SK-N-SH treated with all-trans-retinoic acid at 6 μM for 48 hours (cell line): ENCODE results near the gene MEP1A.
"Not testable (repeated sequence)": the region's sequence is repeated elsewhere in the genome, so short reads cannot be mapped to it uniquely, and the experiment has no call there.

ENCODE experiments used
- ATAC-seq: fragments of 200-7000 bp; cut with Tn5 transposase; 3 replicates; pipeline ENCODE4 v1.9.1; 2020; ENCODE audit warnings: mild to moderate bottlenecking, moderate library complexity
- BACH2 ChIP-seq: fragments of 250-450 bp; sonication (Bioruptor Pico); IDR thresholded peaks from 2 replicates; pipeline ENCODE4 v1.9.0; 2021; ENCODE audit warnings: mild to moderate bottlenecking, borderline replicate concordance
- ESRRG ChIP-seq: fragments of 250-450 bp; sonication (Bioruptor Pico); IDR thresholded peaks from 2 replicates; pipeline ENCODE4 v1.6.1; 2021; ENCODE audit warnings: mild to moderate bottlenecking
- ISL1 ChIP-seq: fragments of 250-450 bp; sonication (Bioruptor Pico); IDR thresholded peaks from 2 replicates; pipeline ENCODE4 v2.1.2; 2022; ENCODE audit warnings: mild to moderate bottlenecking, moderate library complexity
- OSR1 ChIP-seq: fragments of 250-450 bp; sonication (Bioruptor Pico); IDR thresholded peaks from 2 replicates; pipeline ENCODE4 v1.8.0; 2022; ENCODE audit warnings: moderate library complexity, mild to moderate bottlenecking, inconsistent platforms
- ZC3H10 ChIP-seq: fragments of 250-450 bp; sonication (Bioruptor Pico); IDR thresholded peaks from 2 replicates; pipeline ENCODE4 v1.5.1; 2021; ENCODE audit warnings: mild to moderate bottlenecking, moderate library complexity
- ZFP30 ChIP-seq: fragments of 450-650 bp; formaldehyde crosslinking; IDR thresholded peaks from 2 replicates; pipeline ENCODE4 v1.5.0; 2022; ENCODE audit warnings: mild to moderate bottlenecking, moderate library complexity
- ZNF8 ChIP-seq: fragments of 450-650 bp; formaldehyde crosslinking; IDR thresholded peaks from 2 replicates; pipeline ENCODE4 v1.5.0; 2020; ENCODE audit warnings: mild to moderate bottlenecking, moderate library complexity
- TF ChIP-seq, protein P1 (sequence below): fragments of 250-450 bp; sonication (Bioruptor Pico); IDR thresholded peaks from 2 replicates; pipeline ENCODE4 v1.5.1; 2021; ENCODE audit warnings: mild to moderate bottlenecking, moderate library complexity
- TF ChIP-seq, protein P2 (sequence below): fragments of 250-450 bp; sonication (Bioruptor Pico); IDR thresholded peaks from 2 replicates; pipeline ENCODE4 v1.5.0; 2020; ENCODE audit warnings: mild to moderate bottlenecking, moderate library complexity
- TF ChIP-seq, protein P3 (sequence below): fragments of 250-450 bp; sonication (Bioruptor Pico); IDR thresholded peaks from 2 replicates; pipeline ENCODE4 v1.5.1; 2020; ENCODE audit warnings: low read depth, mild to moderate bottlenecking, moderate library complexity

The MEP1A gene, protein sequence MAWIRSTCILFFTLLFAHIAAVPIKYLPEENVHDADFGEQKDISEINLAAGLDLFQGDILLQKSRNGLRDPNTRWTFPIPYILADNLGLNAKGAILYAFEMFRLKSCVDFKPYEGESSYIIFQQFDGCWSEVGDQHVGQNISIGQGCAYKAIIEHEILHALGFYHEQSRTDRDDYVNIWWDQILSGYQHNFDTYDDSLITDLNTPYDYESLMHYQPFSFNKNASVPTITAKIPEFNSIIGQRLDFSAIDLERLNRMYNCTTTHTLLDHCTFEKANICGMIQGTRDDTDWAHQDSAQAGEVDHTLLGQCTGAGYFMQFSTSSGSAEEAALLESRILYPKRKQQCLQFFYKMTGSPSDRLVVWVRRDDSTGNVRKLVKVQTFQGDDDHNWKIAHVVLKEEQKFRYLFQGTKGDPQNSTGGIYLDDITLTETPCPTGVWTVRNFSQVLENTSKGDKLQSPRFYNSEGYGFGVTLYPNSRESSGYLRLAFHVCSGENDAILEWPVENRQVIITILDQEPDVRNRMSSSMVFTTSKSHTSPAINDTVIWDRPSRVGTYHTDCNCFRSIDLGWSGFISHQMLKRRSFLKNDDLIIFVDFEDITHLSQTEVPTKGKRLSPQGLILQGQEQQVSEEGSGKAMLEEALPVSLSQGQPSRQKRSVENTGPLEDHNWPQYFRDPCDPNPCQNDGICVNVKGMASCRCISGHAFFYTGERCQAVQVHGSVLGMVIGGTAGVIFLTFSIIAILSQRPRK

DNA sequence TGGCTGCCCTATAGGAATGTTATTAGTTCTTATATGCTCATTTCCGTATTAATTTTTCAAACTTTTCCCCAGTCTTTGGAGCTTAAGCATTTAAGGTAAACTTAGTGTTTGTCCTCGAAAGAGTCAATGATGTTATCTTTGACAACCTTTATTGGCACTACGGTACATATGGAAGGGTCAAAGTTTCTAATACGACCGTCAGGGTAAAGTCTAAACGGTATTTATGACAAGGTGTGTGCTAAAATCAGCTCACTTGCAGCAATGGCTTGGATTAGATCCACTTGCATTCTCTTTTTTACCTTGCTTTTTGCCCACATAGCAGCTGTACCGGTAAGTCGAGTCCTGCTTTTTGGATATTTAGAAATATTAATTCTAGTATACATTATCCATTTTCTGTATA lies at the start of gene MEP1A:
Gene MEP1A (plus strand): TSS at position 252 of the 400 bp plus-strand sequence. CDS start 10 bp downstream, at position 262.
- ATAC-seq: no peak
- TF ChIP-seq, protein P1, sequence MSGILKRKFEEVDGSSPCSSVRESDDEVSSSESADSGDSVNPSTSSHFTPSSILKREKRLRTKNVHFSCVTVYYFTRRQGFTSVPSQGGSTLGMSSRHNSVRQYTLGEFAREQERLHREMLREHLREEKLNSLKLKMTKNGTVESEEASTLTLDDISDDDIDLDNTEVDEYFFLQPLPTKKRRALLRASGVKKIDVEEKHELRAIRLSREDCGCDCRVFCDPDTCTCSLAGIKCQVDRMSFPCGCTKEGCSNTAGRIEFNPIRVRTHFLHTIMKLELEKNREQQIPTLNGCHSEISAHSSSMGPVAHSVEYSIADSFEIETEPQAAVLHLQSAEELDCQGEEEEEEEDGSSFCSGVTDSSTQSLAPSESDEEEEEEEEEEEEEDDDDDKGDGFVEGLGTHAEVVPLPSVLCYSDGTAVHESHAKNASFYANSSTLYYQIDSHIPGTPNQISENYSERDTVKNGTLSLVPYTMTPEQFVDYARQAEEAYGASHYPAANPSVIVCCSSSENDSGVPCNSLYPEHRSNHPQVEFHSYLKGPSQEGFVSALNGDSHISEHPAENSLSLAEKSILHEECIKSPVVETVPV (CRISPR knock-in tag): no peak
- TF ChIP-seq ZFP30 (no peak), ZC3H10 (CRISPR knock-in tag) (no peak), ESRRG (CRISPR knock-in tag) (no peak), ISL1 (CRISPR knock-in tag) (no peak)

DNA sequence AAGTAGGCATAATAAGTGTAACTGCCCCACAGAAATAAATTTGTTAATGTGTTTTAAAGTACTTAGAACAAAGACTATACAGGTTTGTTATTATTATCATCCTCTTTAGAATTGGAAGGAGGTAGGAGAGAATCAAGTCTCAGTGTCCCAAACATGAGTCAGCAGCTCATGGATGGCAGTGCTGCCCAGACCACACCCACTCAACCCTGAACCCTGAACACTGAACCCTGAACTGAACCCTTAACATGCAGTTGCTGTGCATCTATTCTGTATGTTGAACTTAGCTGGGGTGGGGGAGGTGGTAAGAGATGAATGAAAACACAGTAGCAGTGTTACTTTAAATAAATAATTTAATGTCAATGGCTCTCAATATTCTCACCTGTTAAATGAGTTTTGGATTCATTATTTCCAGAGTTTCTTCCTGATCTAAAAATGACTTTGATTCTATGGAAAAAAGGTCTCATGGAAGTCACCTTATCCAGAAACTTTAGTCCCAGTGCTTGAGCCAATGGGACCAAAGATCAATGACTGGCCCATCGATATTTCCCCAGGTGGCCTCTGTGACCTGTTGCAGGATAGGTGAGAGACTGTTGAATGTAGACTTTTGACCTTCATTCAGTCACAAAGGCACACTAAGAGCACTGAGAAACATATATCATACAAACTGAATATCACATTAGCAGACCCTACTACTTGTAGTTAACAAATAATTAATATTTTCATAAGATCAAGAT lies 49.6 kb upstream of the MEP1A start:
- ATAC-seq: no peak
- TF ChIP-seq, protein P2, sequence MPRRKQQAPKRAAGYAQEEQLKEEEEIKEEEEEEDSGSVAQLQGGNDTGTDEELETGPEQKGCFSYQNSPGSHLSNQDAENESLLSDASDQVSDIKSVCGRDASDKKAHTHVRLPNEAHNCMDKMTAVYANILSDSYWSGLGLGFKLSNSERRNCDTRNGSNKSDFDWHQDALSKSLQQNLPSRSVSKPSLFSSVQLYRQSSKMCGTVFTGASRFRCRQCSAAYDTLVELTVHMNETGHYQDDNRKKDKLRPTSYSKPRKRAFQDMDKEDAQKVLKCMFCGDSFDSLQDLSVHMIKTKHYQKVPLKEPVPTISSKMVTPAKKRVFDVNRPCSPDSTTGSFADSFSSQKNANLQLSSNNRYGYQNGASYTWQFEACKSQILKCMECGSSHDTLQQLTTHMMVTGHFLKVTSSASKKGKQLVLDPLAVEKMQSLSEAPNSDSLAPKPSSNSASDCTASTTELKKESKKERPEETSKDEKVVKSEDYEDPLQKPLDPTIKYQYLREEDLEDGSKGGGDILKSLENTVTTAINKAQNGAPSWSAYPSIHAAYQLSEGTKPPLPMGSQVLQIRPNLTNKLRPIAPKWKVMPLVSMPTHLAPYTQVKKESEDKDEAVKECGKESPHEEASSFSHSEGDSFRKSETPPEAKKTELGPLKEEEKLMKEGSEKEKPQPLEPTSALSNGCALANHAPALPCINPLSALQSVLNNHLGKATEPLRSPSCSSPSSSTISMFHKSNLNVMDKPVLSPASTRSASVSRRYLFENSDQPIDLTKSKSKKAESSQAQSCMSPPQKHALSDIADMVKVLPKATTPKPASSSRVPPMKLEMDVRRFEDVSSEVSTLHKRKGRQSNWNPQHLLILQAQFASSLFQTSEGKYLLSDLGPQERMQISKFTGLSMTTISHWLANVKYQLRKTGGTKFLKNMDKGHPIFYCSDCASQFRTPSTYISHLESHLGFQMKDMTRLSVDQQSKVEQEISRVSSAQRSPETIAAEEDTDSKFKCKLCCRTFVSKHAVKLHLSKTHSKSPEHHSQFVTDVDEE: no peak
- TF ChIP-seq ZNF8 (CRISPR knock-in tag): no peak
- TF ChIP-seq, all 23 proteins: peak for 0

DNA sequence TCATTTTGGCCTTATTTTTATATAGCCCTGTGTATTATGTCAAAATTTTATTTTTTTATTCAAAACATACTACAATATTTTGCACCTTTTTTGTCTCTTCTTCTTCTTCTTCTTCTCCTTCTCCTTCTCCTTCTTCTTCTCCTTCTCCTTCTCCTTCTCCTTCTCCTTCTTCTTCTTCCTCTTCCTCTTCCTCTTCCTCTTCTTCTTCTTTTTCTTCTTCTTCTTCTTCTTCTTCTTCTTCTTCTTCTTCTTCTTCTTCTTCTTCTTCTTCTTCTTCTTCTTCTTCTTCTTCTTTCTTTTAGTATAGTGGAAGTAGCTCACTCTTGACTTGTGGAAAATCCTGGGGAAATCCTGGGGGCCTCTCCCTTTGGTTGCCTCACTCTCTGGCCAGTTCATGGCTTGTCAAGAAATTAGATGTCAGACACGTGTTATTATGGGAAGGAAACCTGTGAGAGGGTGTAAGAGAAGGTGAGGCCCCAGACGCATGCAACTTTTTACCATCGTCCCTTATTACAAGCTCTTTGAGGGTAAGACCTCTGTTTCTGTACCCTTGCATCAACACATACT lies 48.9 kb upstream of the MEP1A start:
- ATAC-seq: not testable (repeated sequence)

DNA sequence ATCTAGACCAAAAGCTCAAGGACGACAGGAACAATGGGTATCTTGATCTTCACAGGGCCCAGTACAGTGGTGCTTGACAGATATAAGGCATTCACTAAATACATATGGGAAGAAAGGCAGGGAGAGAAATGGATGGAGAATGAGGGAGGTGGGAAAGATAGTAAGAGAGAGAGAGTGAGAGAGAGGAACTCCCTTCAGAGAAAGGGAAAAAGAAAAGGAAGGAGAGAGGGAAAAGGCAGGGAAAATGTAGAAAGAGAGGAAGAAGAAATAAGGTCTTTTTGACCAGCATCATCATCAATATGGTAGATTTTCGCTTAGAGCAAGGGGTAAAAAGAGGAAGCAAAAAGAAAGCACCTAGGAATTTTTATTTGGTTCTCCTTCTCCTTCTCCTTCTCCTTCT lies 47.2 kb upstream of the MEP1A start:
- no peak for ATAC-seq
- TF ChIP-seq, protein P3, sequence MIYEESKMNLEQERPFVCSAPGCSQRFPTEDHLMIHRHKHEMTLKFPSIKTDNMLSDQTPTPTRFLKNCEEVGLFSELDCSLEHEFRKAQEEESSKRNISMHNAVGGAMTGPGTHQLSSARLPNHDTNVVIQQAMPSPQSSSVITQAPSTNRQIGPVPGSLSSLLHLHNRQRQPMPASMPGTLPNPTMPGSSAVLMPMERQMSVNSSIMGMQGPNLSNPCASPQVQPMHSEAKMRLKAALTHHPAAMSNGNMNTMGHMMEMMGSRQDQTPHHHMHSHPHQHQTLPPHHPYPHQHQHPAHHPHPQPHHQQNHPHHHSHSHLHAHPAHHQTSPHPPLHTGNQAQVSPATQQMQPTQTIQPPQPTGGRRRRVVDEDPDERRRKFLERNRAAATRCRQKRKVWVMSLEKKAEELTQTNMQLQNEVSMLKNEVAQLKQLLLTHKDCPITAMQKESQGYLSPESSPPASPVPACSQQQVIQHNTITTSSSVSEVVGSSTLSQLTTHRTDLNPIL (CRISPR knock-in tag): no peak
- TF ChIP-seq, protein P2: no peak
- no peak for TF ChIP-seq BACH2
- TF ChIP-seq, protein P1 (CRISPR knock-in tag): no peak
- TF ChIP-seq, all 23 proteins: peak for 0

DNA sequence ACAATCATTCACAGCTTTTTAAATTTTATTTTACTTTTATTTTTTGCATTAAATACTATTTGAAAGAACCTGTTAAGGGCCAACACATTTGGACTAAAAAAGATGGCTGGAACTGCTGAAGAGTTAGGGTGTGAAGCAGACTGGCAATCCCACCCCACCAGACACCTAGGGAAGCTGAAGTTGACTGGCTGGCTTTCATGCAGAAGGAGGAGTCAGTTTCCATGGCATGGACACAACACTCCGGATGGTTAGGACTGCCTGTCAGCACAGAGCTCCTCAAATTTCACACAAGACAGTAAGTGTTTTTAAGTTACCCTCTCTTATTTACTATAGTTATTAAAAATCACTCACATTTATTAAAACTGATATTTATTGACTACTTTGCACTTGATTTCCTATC lies 46.5 kb upstream of the MEP1A start, which contains the start of gene ANKRD66:
Gene ANKRD66 (plus strand): TSS at position 238 of the 400 bp plus-strand sequence. CDS start 5,016 bp downstream, outside the sequence.
- no peak for ATAC-seq
- no peak for TF ChIP-seq OSR1
- TF ChIP-seq, protein P1 (CRISPR knock-in tag): no peak
- no peak for TF ChIP-seq ZFP30
- TF ChIP-seq ZNF8 (CRISPR knock-in tag): no peak
